ENCODE results near the gene CYP4Z1.
"Not testable (repeated sequence)": the region's sequence is repeated elsewhere in the genome, so short reads cannot be mapped to it uniquely, and the experiment has no call there.

GRCh38 chr1:47128854-47129253, 61.8 kb downstream of the CYP4Z1 start:
- not testable (repeated sequence) for TF ChIP-seq CTCF (IDR thresholded peaks at IDR 0.05; ENCODE audit: insufficient read depth, low read length, poor library complexity, severe bottlenecking); EZH2phosphoT487 (conservative IDR thresholded peaks at IDR 0.05; ENCODE audit: low read length)

Data from SU-DHL-6 (cell line).